ENCODE results near the gene DRAXIN. TPM values are rescaled to one million over a fixed set of nuclear protein-coding genes. Genes with fewer than 3 reads are reported as not detected.

Gene DRAXIN
- total RNA-seq, 2 donors from 2014 or later = 0.35 TPM; not detected in 1

- H3K4me3 ChIP-seq = peak overlapping the region; percentile 90
- H3K36me3 ChIP-seq = no peaks in the 10 kb centered on the region
- DNase-seq (ENCODE audit: low spot score) (no peak), ATAC-seq (ENCODE audit: insufficient number of reproducible peaks, low FRiP score, low read depth) (no peak)
- peaks cover 13 to 41% of the 10 kb centered on the region in 2 donors for H3K4me1 ChIP-seq (ENCODE audit: control insufficient read depth in 1 of 2, low read depth in 2 of 2)
- H3K27ac ChIP-seq = peak overlapping the region in 1 of 2 donors; percentile 28
- H3K27me3 ChIP-seq (replicated peaks; ENCODE audit: insufficient read depth) = peaks cover 5% of the 10 kb centered on the region
- TF ChIP-seq CTCF (IDR thresholded peaks at IDR 0.05) = no peak
- H3K9me3 ChIP-seq = no peaks in the 10 kb centered on the region
Observed at GRCh38 chr1:11653101-11653860, 38.2 kb upstream of the DRAXIN start.

GRCh38 chr1:11653861-11654136 lies 37.7 kb upstream of the DRAXIN start:
- no peaks in the 10 kb centered on the region for H3K9me3 ChIP-seq
- DNase-seq (ENCODE audit: low spot score) (no peak), ATAC-seq (ENCODE audit: insufficient number of reproducible peaks, low FRiP score, low read depth) (no peak)
- peak overlapping the region in 1 of 2 donors; percentile 28 for H3K27ac ChIP-seq
- TF ChIP-seq CTCF (IDR thresholded peaks at IDR 0.05) = no peak
- peak overlapping the region; percentile 90 for H3K4me3 ChIP-seq
- no peaks in the 10 kb centered on the region for H3K36me3 ChIP-seq
- H3K4me1 ChIP-seq (ENCODE audit: control insufficient read depth in 1 of 2, low read depth in 2 of 2) = peaks cover 9 to 36% of the 10 kb centered on the region in 2 donors
- peaks cover 5% of the 10 kb centered on the region for H3K27me3 ChIP-seq (replicated peaks; ENCODE audit: insufficient read depth)

- H3K27me3 ChIP-seq (replicated peaks; ENCODE audit: insufficient read depth) = peaks cover 5% of the 10 kb centered on the region
- peaks cover 4% of the 10 kb centered on the region for H3K36me3 ChIP-seq
- ATAC-seq (ENCODE audit: insufficient number of reproducible peaks, low FRiP score, low read depth) = peak; percentile 44
- TF ChIP-seq CTCF (IDR thresholded peaks at IDR 0.05) = no peak
- no peaks in the 10 kb centered on the region for H3K9me3 ChIP-seq
- peaks cover 9 to 34% of the 10 kb centered on the region in 2 donors for H3K4me1 ChIP-seq (ENCODE audit: control insufficient read depth in 1 of 2, low read depth in 2 of 2)
- no peak for DNase-seq (ENCODE audit: low spot score)
- H3K27ac ChIP-seq = peak within 1 kb of the TSS in 1 of 2 donors; percentile 28
- H3K4me3 ChIP-seq = peak within 1 kb of the TSS; percentile 90
Observed at GRCh38 chr1:11654137-11654938, 37.2 kb upstream of the DRAXIN start, which contains the start of the genes FBXO2 and FBXO44. Gene FBXO2 (minus strand): TSS chr1:11654429. CDS start chr1:11654340, 89 bp downstream. Gene FBXO44 (plus strand): TSS chr1:11654877. CDS start chr1:11655836, 959 bp downstream.

GRCh38 chr1:11654939-11655808 lies 36.3 kb upstream of the DRAXIN start:
- ATAC-seq (ENCODE audit: insufficient number of reproducible peaks, low FRiP score, low read depth) (no peak), DNase-seq (ENCODE audit: low spot score) (no peak)
- H3K4me3 ChIP-seq = peak overlapping the region; percentile 90
- no peak overlapping the region for H3K27ac ChIP-seq
- peaks cover 4% of the 10 kb centered on the region for H3K36me3 ChIP-seq
- H3K4me1 ChIP-seq (ENCODE audit: control insufficient read depth in 1 of 2, low read depth in 2 of 2) = peaks cover 9 to 25% of the 10 kb centered on the region in 2 donors
- H3K9me3 ChIP-seq = no peaks in the 10 kb centered on the region
- no peak for TF ChIP-seq CTCF (IDR thresholded peaks at IDR 0.05)
- H3K27me3 ChIP-seq (replicated peaks; ENCODE audit: insufficient read depth) = no peaks in the 10 kb centered on the region

Data from thoracic aorta (tissue), 2 donors.